Measurements from ENCODE around the gene SNX14. TPM values are rescaled to one million over a fixed set of nuclear protein-coding genes. Genes with fewer than 3 reads are reported as not detected.

SNX14 gene
- total and polyA plus RNA-seq, 2 of the 13 experiments (the other 11 are each of a cell fraction or from before 2014, with no cell fraction given): 83.5 to 112 TPM

DNA sequence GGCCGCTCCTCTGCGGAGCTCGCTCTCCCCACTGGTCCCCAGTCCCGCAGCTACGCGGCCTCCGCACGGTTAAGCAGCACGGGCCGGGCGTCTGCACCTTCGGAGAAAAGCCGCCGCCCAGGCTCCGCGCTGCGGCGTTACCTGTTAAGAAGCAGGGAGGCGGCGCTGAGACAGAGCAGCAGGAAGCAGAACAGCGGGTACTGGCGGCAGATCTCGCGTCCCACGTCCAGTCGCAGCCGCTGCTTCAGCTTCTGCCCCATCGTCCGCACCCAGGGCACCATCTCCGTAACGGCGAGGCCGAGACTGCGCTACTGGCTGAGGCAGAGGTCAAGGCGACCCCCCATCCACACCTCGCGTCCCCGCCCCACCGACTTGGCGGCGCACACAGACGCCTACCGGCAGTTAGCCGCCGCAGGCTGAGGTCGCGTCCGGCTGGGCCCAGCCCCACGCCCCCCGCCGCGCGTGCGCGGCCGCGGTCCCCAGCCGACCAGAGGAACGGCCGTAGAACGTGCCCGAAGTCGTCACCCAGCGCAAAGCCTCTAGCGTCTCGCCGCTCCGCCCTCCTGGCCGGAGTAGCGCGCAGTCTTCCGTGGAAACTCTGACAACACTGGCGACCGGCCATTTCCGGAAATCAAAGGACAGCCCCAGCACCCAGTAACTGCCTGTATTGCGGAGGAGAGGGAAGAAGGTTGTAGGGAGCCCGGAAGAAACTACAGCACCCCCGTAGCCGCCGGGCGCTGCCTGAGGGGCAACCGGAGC, at the start of gene SNX14 (continued):
- TF ChIP-seq, protein P1, sequence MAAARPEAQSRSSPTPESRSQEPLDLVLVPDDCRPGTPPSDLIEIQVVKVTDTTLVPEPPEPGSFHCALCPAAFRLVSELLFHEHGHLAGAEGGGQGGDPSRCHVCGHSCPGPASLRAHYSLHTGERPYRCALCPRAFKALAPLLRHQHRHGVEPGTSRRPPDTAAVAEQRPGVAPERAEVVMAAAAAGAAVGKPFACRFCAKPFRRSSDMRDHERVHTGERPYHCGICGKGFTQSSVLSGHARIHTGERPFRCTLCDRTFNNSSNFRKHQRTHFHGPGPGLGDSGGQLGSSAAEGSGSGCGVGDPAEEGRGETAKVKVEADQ (CRISPR knock-in tag; IDR thresholded peaks at IDR 0.05; ENCODE audit: borderline replicate concordance): no peak
- TF ChIP-seq ZNF891 (CRISPR knock-in tag; IDR thresholded peaks at IDR 0.05) (no peak), KMT2B (CRISPR knock-in tag; IDR thresholded peaks at IDR 0.05) (peak; percentile 62; the same call in 1 of the 2 replicates), ZNF543 (CRISPR knock-in tag; IDR thresholded peaks at IDR 0.05) (peak; percentile 79; the same call in 1 of the 2 replicates), RAD51 (IDR thresholded peaks at IDR 0.05; ENCODE audit: borderline replicate concordance) (no peak), CHD2 (IDR thresholded peaks at IDR 0.05; ENCODE audit: low read depth, low read length) (no peak; the same call in 1 of the 2 replicates), POGZ (CRISPR knock-in tag; IDR thresholded peaks at IDR 0.05) (peak; percentile 61), ZNF749 (CRISPR knock-in tag; IDR thresholded peaks at IDR 0.05; ENCODE audit: borderline replicate concordance) (0 out of 2 replicates have a peak, but pooled peaks have one; percentile 80), SOX5 (CRISPR knock-in tag; IDR thresholded peaks at IDR 0.05; ENCODE audit: borderline replicate concordance) (no peak; the same call in 1 of the 2 replicates), ZNF232 (CRISPR knock-in tag; IDR thresholded peaks at IDR 0.05; ENCODE audit: borderline replicate concordance) (peak; percentile 83; the same call in 1 of the 2 replicates), KDM6A (CRISPR knock-in tag; IDR thresholded peaks at IDR 0.05; ENCODE audit: low read depth) (no peak), RFX3 (CRISPR knock-in tag; IDR thresholded peaks at IDR 0.05) (no peak), ZNF782 (CRISPR knock-in tag; IDR thresholded peaks at IDR 0.05; ENCODE audit: borderline replicate concordance) (no peak; the same call in 1 of the 2 replicates), ZNF34 (CRISPR knock-in tag; IDR thresholded peaks at IDR 0.05; ENCODE audit: borderline replicate concordance) (peak; percentile 52; the same call in 1 of the 2 replicates), XBP1 (CRISPR knock-in tag; IDR thresholded peaks at IDR 0.05) (no peak), FOXK2 (IDR thresholded peaks at IDR 0.05) (no peak), MAFF (IDR thresholded peaks at IDR 0.05; ENCODE audit: low read depth, low read length) (no peak)
- TF ChIP-seq, protein P2, sequence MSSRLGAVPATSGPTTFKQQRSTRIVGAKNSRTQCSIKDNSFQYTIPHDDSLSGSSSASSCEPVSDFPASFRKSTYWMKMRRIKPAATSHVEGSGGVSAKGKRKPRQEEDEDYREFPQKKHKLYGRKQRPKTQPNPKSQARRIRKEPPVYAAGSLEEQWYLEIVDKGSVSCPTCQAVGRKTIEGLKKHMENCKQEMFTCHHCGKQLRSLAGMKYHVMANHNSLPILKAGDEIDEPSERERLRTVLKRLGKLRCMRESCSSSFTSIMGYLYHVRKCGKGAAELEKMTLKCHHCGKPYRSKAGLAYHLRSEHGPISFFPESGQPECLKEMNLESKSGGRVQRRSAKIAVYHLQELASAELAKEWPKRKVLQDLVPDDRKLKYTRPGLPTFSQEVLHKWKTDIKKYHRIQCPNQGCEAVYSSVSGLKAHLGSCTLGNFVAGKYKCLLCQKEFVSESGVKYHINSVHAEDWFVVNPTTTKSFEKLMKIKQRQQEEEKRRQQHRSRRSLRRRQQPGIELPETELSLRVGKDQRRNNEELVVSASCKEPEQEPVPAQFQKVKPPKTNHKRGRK (CRISPR knock-in tag; IDR thresholded peaks at IDR 0.05): no peak
- TF ChIP-seq, protein P3, sequence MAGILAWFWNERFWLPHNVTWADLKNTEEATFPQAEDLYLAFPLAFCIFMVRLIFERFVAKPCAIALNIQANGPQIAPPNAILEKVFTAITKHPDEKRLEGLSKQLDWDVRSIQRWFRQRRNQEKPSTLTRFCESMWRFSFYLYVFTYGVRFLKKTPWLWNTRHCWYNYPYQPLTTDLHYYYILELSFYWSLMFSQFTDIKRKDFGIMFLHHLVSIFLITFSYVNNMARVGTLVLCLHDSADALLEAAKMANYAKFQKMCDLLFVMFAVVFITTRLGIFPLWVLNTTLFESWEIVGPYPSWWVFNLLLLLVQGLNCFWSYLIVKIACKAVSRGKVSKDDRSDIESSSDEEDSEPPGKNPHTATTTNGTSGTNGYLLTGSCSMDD (CRISPR knock-in tag; IDR thresholded peaks at IDR 0.05): no peak
- TF ChIP-seq, protein P4, sequence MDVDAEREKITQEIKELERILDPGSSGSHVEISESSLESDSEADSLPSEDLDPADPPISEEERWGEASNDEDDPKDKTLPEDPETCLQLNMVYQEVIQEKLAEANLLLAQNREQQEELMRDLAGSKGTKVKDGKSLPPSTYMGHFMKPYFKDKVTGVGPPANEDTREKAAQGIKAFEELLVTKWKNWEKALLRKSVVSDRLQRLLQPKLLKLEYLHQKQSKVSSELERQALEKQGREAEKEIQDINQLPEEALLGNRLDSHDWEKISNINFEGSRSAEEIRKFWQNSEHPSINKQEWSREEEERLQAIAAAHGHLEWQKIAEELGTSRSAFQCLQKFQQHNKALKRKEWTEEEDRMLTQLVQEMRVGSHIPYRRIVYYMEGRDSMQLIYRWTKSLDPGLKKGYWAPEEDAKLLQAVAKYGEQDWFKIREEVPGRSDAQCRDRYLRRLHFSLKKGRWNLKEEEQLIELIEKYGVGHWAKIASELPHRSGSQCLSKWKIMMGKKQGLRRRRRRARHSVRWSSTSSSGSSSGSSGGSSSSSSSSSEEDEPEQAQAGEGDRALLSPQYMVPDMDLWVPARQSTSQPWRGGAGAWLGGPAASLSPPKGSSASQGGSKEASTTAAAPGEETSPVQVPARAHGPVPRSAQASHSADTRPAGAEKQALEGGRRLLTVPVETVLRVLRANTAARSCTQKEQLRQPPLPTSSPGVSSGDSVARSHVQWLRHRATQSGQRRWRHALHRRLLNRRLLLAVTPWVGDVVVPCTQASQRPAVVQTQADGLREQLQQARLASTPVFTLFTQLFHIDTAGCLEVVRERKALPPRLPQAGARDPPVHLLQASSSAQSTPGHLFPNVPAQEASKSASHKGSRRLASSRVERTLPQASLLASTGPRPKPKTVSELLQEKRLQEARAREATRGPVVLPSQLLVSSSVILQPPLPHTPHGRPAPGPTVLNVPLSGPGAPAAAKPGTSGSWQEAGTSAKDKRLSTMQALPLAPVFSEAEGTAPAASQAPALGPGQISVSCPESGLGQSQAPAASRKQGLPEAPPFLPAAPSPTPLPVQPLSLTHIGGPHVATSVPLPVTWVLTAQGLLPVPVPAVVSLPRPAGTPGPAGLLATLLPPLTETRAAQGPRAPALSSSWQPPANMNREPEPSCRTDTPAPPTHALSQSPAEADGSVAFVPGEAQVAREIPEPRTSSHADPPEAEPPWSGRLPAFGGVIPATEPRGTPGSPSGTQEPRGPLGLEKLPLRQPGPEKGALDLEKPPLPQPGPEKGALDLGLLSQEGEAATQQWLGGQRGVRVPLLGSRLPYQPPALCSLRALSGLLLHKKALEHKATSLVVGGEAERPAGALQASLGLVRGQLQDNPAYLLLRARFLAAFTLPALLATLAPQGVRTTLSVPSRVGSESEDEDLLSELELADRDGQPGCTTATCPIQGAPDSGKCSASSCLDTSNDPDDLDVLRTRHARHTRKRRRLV (CRISPR knock-in tag; IDR thresholded peaks at IDR 0.05): no peak; the same call in none of the 2 replicates
- TF ChIP-seq, protein P5, sequence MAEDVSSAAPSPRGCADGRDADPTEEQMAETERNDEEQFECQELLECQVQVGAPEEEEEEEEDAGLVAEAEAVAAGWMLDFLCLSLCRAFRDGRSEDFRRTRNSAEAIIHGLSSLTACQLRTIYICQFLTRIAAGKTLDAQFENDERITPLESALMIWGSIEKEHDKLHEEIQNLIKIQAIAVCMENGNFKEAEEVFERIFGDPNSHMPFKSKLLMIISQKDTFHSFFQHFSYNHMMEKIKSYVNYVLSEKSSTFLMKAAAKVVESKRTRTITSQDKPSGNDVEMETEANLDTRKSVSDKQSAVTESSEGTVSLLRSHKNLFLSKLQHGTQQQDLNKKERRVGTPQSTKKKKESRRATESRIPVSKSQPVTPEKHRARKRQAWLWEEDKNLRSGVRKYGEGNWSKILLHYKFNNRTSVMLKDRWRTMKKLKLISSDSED (CRISPR knock-in tag; IDR thresholded peaks at IDR 0.05): no peak

Measured in HepG2 (cell line).